B cell (primary cell): Measurements from ENCODE around the gene RGS6.

Source experiments
- EZH2 ChIP-seq: IDR thresholded peaks from 2 replicates; pipeline ENCODE4 v1.6.1; 2012; ENCODE audit warnings: borderline replicate concordance, low read depth, mild to moderate bottlenecking, moderate library complexity, low read length; ENCODE audit not compliant: insufficient read depth, poor library complexity, severe bottlenecking
- TF ChIP-seq, protein P1 (sequence below): fragments of 200-600 bp; IDR thresholded peaks from one replicate; pipeline ENCODE4 v1.8.0; 2022; ENCODE audit warnings: antibody characterized with exemption, mild to moderate bottlenecking

DNA sequence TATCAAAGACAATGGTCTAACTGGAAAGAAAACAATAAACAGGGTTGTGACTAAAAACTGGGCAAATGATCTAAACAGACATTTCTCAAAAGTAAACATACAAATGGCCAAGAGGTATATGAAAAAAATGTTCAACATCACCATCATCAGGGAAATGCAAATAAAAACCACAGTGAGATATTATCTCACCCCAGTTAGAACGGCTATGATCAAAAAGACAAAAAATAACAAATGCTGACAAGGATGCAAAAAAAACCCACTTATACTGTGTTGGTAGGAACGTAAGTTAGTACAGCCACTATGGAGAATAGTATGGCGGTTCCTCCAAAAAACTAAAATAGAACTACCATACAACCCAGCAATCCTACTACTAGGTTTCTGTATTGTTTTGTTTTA is 470.1 kb downstream of the RGS6 start:
- TF ChIP-seq, protein P1, sequence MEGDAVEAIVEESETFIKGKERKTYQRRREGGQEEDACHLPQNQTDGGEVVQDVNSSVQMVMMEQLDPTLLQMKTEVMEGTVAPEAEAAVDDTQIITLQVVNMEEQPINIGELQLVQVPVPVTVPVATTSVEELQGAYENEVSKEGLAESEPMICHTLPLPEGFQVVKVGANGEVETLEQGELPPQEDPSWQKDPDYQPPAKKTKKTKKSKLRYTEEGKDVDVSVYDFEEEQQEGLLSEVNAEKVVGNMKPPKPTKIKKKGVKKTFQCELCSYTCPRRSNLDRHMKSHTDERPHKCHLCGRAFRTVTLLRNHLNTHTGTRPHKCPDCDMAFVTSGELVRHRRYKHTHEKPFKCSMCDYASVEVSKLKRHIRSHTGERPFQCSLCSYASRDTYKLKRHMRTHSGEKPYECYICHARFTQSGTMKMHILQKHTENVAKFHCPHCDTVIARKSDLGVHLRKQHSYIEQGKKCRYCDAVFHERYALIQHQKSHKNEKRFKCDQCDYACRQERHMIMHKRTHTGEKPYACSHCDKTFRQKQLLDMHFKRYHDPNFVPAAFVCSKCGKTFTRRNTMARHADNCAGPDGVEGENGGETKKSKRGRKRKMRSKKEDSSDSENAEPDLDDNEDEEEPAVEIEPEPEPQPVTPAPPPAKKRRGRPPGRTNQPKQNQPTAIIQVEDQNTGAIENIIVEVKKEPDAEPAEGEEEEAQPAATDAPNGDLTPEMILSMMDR, result no peak
- TF ChIP-seq EZH2, result no peak
